Measurements from ENCODE around the gene PIEZO1.

DNA sequence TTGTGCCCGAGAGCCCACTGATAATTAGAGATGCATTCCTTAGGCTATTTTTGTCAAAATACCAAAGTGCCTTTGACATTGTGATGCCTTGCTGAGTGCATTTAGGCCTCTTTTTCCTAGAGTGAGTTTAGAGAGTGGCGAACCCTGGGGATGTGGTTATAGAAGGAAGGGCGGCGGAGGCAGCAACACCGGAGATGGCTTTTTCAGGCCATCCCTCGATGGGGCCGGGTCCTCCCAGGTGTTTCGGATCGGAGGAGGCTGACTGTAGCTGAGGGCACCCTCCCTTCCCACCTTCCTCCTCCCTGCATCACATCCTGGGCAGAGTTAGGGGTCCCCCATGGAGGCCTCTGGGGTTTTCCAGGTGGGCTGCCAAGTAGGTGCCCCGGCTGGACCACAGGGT is 92.2 kb downstream of the PIEZO1 start:
- TF ChIP-seq, protein P1, sequence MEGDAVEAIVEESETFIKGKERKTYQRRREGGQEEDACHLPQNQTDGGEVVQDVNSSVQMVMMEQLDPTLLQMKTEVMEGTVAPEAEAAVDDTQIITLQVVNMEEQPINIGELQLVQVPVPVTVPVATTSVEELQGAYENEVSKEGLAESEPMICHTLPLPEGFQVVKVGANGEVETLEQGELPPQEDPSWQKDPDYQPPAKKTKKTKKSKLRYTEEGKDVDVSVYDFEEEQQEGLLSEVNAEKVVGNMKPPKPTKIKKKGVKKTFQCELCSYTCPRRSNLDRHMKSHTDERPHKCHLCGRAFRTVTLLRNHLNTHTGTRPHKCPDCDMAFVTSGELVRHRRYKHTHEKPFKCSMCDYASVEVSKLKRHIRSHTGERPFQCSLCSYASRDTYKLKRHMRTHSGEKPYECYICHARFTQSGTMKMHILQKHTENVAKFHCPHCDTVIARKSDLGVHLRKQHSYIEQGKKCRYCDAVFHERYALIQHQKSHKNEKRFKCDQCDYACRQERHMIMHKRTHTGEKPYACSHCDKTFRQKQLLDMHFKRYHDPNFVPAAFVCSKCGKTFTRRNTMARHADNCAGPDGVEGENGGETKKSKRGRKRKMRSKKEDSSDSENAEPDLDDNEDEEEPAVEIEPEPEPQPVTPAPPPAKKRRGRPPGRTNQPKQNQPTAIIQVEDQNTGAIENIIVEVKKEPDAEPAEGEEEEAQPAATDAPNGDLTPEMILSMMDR (IDR thresholded peaks at IDR 0.05 in 2 of 3, conservative IDR thresholded peaks at IDR 0.05 in 1 of 3; ENCODE audit: insufficient read depth in 2 of 3, low read depth in 1 of 3, low read length in 3 of 3) = no peak
- TF ChIP-seq, protein P2, sequence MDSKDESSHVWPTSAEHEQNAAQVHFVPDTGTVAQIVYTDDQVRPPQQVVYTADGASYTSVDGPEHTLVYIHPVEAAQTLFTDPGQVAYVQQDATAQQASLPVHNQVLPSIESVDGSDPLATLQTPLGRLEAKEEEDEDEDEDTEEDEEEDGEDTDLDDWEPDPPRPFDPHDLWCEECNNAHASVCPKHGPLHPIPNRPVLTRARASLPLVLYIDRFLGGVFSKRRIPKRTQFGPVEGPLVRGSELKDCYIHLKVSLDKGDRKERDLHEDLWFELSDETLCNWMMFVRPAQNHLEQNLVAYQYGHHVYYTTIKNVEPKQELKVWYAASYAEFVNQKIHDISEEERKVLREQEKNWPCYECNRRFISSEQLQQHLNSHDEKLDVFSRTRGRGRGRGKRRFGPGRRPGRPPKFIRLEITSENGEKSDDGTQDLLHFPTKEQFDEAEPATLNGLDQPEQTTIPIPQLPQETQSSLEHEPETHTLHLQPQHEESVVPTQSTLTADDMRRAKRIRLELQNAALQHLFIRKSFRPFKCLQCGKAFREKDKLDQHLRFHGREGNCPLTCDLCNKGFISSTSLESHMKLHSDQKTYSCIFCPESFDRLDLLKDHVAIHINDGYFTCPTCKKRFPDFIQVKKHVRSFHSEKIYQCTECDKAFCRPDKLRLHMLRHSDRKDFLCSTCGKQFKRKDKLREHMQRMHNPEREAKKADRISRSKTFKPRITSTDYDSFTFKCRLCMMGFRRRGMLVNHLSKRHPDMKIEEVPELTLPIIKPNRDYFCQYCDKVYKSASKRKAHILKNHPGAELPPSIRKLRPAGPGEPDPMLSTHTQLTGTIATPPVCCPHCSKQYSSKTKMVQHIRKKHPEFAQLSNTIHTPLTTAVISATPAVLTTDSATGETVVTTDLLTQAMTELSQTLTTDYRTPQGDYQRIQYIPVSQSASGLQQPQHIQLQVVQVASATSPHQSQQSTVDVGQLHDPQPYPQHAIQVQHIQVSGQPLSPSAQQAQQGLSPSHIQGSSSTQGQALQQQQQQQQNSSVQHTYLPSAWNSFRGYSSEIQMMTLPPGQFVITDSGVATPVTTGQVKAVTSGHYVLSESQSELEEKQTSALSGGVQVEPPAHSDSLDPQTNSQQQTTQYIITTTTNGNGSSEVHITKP (IDR thresholded peaks at IDR 0.05; ENCODE audit: partially characterized antibody) = no peak
- no peak for TF ChIP-seq ZBTB7A (IDR thresholded peaks at IDR 0.05; ENCODE audit: borderline replicate concordance, control insufficient read depth, low read depth, low read length)
- no peak for TF ChIP-seq ILF3 (IDR thresholded peaks at IDR 0.05; ENCODE audit: borderline replicate concordance)
- TF ChIP-seq CHD4 (IDR thresholded peaks at IDR 0.05; ENCODE audit: insufficient read depth, insufficient replicate concordance, low read depth, low read length, poor library complexity, severe bottlenecking) = no peak
- no peak for TF ChIP-seq XRCC5 (IDR thresholded peaks at IDR 0.05; ENCODE audit: low read depth, low read length)
